PC-3 (cell line): Measurements from ENCODE around the gene FLCN. TPM values are rescaled to one million over a fixed set of nuclear protein-coding genes. Genes with fewer than 3 reads are reported as not detected.
"Not testable (repeated sequence)": the region's sequence is repeated elsewhere in the genome, so short reads cannot be mapped to it uniquely, and the experiment has no call there.

Experiments used
- ATAC-seq: fragments of 200-7000 bp; cut with Tn5 transposase; 2 replicates; pipeline ENCODE4 v1.9.1; 2020; ENCODE audit warnings: mild to moderate bottlenecking, moderate library complexity
- BruUV-seq: library from RNA; stranded (reverse); fragments of 400-500 nt; replicated peaks from 2 replicates; lab custom pipeline; 2021; lab: Mats Ljungman, UMichigan
- CTCF ChIA-PET: fragments of 300-600 bp; sonication (Branson Sonifier 250); formaldehyde crosslinking; loops from one replicate; lab custom pipeline; 2022; ENCODE audit warnings: antibody characterized with exemption; lab: Charles Lee
- POLR2A ChIA-PET: fragments of 300-600 bp; sonication (Branson Sonifier 250); formaldehyde crosslinking; loops from one replicate; lab custom pipeline; 2022; ENCODE audit warnings: antibody characterized with exemption; ENCODE audit not compliant: unreplicated experiment; lab: Charles Lee
- DNase-seq: peaks from one replicate; pipeline ENCODE4 v3.0.0-alpha.2; 2015
- H2AFZ ChIP-seq: fragments of 300-600 bp; sonication (generic); 2 replicates; pipeline ENCODE4 v1.6.0; 2016; ENCODE audit warnings: antibody characterized with exemption, low read length
- H3F3A ChIP-seq: fragments of 300-600 bp; sonication (generic); one replicate; pipeline ENCODE4 v1.6.0; 2017; ENCODE audit warnings: antibody characterized with exemption, low read length, control low read depth, mild to moderate bottlenecking; ENCODE audit not compliant: unreplicated experiment
- H3K27ac ChIP-seq: fragments of 300-600 bp; sonication (generic); 2 replicates; pipeline ENCODE4 v1.5.1; 2016; ENCODE audit warnings: mild to moderate bottlenecking, low read length
- H3K27me3 ChIP-seq: fragments of 300-600 bp; sonication (generic); 2 replicates; pipeline ENCODE4 v1.6.1; 2016; ENCODE audit warnings: low read length, mixed read lengths
- H3K36me3 ChIP-seq: fragments of 300-600 bp; sonication (generic); 2 replicates; pipeline ENCODE4 v1.6.1; 2016; ENCODE audit warnings: low read depth, mixed run types, low read length, mixed read lengths
- H3K4me1 ChIP-seq: fragments of 300-600 bp; sonication (generic); 2 replicates; pipeline ENCODE4 v1.5.1; 2016; ENCODE audit warnings: low read length; ENCODE audit not compliant: insufficient read depth
- H3K4me2 ChIP-seq: fragments of 300-600 bp; sonication (generic); 2 replicates; pipeline ENCODE4 v1.6.0; 2016; ENCODE audit warnings: low read length
- H3K4me3 ChIP-seq: fragments of 300-600 bp; sonication (generic); 2 replicates; pipeline ENCODE4 v1.5.1; 2016; ENCODE audit warnings: mild to moderate bottlenecking, low read length, mixed read lengths
- H3K79me2 ChIP-seq: fragments of 300-600 bp; sonication (generic); 2 replicates; pipeline ENCODE4 v1.6.1; 2017; ENCODE audit warnings: low read length, mixed read lengths
- H3K9ac ChIP-seq: fragments of 300-600 bp; sonication (generic); 2 replicates; pipeline ENCODE4 v1.6.0; 2016; ENCODE audit warnings: mild to moderate bottlenecking, low read length
- H3K9me2 ChIP-seq: fragments of 300-600 bp; sonication (generic); replicated peaks from 2 replicates; pipeline ENCODE4 v1.6.1; 2016; ENCODE audit warnings: mixed run types, low read length, mixed read lengths
- H3K9me3 ChIP-seq: fragments of 300-600 bp; sonication (generic); 2 replicates; pipeline ENCODE4 v1.6.1; 2016; ENCODE audit warnings: low read length, mixed read lengths
- H4K20me1 ChIP-seq: fragments of 300-600 bp; sonication (generic); 2 replicates; pipeline ENCODE4 v1.6.1; 2016; ENCODE audit warnings: low read length, mixed read lengths
- EZH2 ChIP-seq: fragments of 300-600 bp; sonication (generic); IDR thresholded peaks from one replicate; pipeline ENCODE4 v1.6.1; 2017; ENCODE audit warnings: antibody characterized with exemption, mild to moderate bottlenecking, low read length; ENCODE audit not compliant: unreplicated experiment
- EZH2phosphoT487 ChIP-seq: fragments of 300-600 bp; sonication (generic); IDR thresholded peaks from 2 replicates; pipeline ENCODE4 v1.6.1; 2018; ENCODE audit warnings: mild to moderate bottlenecking, antibody characterized with exemption, low read length, borderline replicate concordance
- intact Hi-C: fragments of 100-400 bp; cut with micrococcal nuclease; formaldehyde crosslinking; loops from 2 replicates; pipeline ENCODE4 v1.9.0; 2023
- total RNA-seq: library from RNA; depleted of rRNA; stranded (reverse); fragments of >200 nt; gene quantifications from 2 replicates; pipeline ENCODE4 v1.2.3, GENCODE V29; 2014
- TF ChIP-seq, protein P1 (sequence below): fragments of 300-600 bp; sonication (generic); conservative IDR thresholded peaks from 2 replicates; pipeline ENCODE4 v1.5.1; 2017; ENCODE audit warnings: antibody characterized with exemption, low read depth, mild to moderate bottlenecking, low read length

The FLCN gene
- total RNA-seq, 1 experiment from 2014 or later: 30.8 TPM

DNA sequence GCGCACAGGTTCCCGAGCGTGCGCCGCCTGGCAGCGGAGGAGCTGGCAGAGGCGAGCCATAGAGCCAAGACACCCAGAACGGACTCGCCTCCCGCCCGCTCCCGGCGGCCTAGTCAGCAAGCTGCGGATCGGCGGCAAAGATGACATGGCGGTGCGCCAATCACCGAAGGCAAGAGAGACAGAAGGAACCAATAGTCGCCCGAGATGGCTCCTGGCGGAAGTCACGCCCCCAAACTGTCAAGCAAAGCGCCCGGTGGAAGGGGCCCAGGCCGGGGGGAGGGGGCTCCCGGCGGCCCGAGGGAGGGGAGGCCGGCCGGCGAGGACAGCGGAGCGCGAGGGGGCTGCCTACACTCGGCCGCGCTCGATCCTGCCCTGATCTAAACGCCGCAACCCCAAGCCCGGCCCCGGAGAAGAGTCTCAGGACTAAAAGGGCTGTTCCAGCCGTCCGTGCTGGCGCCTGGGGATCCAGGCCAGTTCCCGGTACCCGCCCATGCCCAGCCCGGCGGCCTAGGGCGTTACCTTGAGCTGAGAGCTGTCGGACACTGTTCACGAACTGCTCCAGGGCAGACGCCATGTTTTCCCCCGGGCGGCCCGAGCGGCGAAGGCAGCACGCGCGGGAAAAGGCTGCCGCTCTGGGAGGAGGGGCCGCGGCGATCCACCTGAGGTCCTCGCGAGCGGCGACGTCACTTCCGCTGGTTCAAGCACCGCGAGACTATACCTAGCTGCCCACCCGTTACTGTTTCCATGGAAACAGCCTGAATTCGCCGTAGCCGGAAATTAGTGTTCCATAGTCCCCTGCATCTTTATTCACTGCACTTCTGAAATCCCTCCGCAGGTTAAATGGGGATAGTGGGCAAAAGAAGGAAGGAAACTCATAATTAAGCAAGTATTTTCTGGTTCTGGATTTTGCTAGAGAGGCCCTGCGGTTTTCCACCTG is 43.9 kb upstream of the FLCN start, which contains the start of gene COPS3:
COPS3 (minus strand) TSS at position 634 of the 937 bp plus-strand sequence; CDS start at position 574, 60 bp downstream.
- ATAC-seq (peak; percentile 93), DNase-seq (peak; percentile 99)
- Histone ChIP-seq H3K4me2 (peak within 1 kb of the TSS; percentile 89), H2AFZ (peak within 1 kb of the TSS; percentile 93), H4K20me1 (peaks cover 39% of the 10 kb centered on the region), H3K4me1 (peaks cover 16% of the 10 kb centered on the region), H3K4me3 (peak within 1 kb of the TSS; percentile 82), H3K79me2 (peaks cover 50% of the 10 kb centered on the region), H3K36me3 (peaks cover 7% of the 10 kb centered on the region; the same call in 1 of the 2 replicates), H3K27me3 (no peaks in the 10 kb centered on the region), H3K9ac (peak within 1 kb of the TSS; percentile 98), H3K9me3 (no peaks in the 10 kb centered on the region), H3K9me2 (no peaks in the 10 kb centered on the region), H3F3A (no peaks in the 10 kb centered on the region), H3K27ac (peak within 1 kb of the TSS; percentile 88)
- ChIA-PET POLR2A (interaction anchor here (0.7 kb wide), 2 partner anchors 12 to 46 kb away, joined by 3 to 4 read pairs; no protein-coding TSS in a partner anchor), CTCF (interaction anchor here (0.6 to 0.7 kb wide), 3 partner anchors 40 to 290 kb away, joined by 3 to 5 read pairs (median 4); no protein-coding TSS in a partner anchor)
- intact Hi-C loops: loop anchor here (5.0 kb wide), 1 partner anchor 44 kb away; the partner anchor contains the start of gene FLCN
- no TSS peak for BruUV-seq
- TF ChIP-seq EZH2 (no peak), EZH2phosphoT487 (no peak)
- TF ChIP-seq, protein P1, sequence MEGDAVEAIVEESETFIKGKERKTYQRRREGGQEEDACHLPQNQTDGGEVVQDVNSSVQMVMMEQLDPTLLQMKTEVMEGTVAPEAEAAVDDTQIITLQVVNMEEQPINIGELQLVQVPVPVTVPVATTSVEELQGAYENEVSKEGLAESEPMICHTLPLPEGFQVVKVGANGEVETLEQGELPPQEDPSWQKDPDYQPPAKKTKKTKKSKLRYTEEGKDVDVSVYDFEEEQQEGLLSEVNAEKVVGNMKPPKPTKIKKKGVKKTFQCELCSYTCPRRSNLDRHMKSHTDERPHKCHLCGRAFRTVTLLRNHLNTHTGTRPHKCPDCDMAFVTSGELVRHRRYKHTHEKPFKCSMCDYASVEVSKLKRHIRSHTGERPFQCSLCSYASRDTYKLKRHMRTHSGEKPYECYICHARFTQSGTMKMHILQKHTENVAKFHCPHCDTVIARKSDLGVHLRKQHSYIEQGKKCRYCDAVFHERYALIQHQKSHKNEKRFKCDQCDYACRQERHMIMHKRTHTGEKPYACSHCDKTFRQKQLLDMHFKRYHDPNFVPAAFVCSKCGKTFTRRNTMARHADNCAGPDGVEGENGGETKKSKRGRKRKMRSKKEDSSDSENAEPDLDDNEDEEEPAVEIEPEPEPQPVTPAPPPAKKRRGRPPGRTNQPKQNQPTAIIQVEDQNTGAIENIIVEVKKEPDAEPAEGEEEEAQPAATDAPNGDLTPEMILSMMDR: no peak

DNA sequence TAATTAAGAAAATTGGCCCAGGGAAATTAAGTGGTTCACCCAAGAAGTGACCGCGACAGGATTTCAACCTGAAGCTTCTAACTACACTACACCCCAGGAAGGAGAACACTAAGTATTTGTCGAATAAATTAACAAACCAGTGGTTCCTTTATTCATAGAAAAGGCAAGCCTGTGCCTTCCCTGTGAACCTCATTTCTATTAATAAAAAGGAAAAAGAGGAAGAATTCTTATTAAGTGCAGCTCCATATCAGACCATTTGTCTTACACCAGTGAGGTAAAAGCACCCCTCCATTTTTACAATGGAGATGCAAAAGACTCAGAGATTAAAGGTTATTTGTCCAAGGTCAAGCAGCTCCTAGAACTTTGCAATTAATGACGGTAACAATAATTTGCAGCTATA is 42.3 kb upstream of the FLCN start:
- no peaks in the 10 kb centered on the region for H3K9me3 ChIP-seq
- POLR2A ChIA-PET: no interaction called here
- no peak overlapping the region for H2AFZ ChIP-seq
- ATAC-seq: no peak
- peak overlapping the region; percentile 98 for H3K9ac ChIP-seq
- peaks cover 16% of the 10 kb centered on the region for H3K4me1 ChIP-seq
- TSS peak; percentile 56 for BruUV-seq
- peaks cover 39% of the 10 kb centered on the region for H4K20me1 ChIP-seq
- CTCF ChIA-PET: interaction anchor here (0.7 kb wide), 1 partner anchor 286 kb away, joined by 5 read pairs; no protein-coding TSS in a partner anchor
- H3K9me2 ChIP-seq: no peaks in the 10 kb centered on the region
- no peak overlapping the region for H3K27ac ChIP-seq
- H3K27me3 ChIP-seq: no peaks in the 10 kb centered on the region
- no peaks in the 10 kb centered on the region for H3F3A ChIP-seq
- no peak for DNase-seq
- peaks cover 13% of the 10 kb centered on the region for H3K36me3 ChIP-seq
- peak overlapping the region; percentile 89 for H3K4me2 ChIP-seq
- peak overlapping the region; percentile 82 for H3K4me3 ChIP-seq
- intact Hi-C loops: no loop called here
- no peak for TF ChIP-seq EZH2phosphoT487
- TF ChIP-seq, protein P1: no peak
- no peak for TF ChIP-seq EZH2
- H3K79me2 ChIP-seq: peaks cover 63% of the 10 kb centered on the region

DNA sequence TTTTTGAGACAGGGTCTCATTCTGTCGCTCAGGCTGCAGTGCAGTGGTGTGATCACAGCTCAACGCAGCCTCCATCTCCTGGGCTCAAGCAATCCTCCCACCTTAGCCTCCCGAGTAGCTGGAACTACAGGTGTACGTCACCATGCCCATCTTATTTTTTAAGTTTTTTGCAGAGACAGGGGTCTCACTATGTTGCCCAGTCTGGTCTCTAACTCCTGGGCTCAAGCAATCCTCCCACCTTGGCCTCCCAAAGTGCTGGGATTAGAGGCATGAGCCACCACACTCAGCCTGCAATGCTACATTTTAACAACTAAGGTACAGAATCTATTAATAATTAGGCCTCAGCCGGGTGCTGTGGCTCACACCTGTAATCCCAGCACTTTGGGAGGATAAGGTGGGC is 40.5 kb upstream of the FLCN start:
- Histone ChIP-seq H3K4me1 (peaks cover 16% of the 10 kb centered on the region), H3K36me3 (peaks cover 31% of the 10 kb centered on the region), H4K20me1 (peaks cover 47% of the 10 kb centered on the region), H3K79me2 (peaks cover 80% of the 10 kb centered on the region)
- H3K4me3 ChIP-seq, H3K4me2 ChIP-seq, ATAC-seq, DNase-seq, H3K27me3 ChIP-seq, BruUV-seq, H3K9me3 ChIP-seq, H2AFZ ChIP-seq, intact Hi-C loops, H3K27ac ChIP-seq, H3K9ac ChIP-seq, CTCF ChIA-PET, H3K9me2 ChIP-seq, H3F3A ChIP-seq, POLR2A ChIA-PET: not testable (repeated sequence)
